Skeletal muscle tissue (tissue), 4 donors: ENCODE measurements around the gene ETFB. TPM values are rescaled to one million over a fixed set of nuclear protein-coding genes. Genes with fewer than 3 reads are reported as not detected.

Experiments used
- H3K27ac ChIP-seq: one replicate; pipeline ENCODE4 v1.7.0; 2013; ENCODE audit warnings: mild to moderate bottlenecking, low read depth, low read length, inconsistent platforms
- H3K27me3 ChIP-seq, 3 donors: one replicate each; pipeline ENCODE4 v1.7.0; 2013; ENCODE audit warnings: low read length in 3 of 3; ENCODE audit not compliant: control insufficient read depth in 3 of 3, insufficient read depth in 3 of 3
- H3K36me3 ChIP-seq, 3 donors: one replicate each; pipeline ENCODE4 v1.7.0; 2013; ENCODE audit warnings: low read length in 3 of 3; ENCODE audit not compliant: control insufficient read depth in 3 of 3, insufficient read depth in 3 of 3
- H3K4me1 ChIP-seq, 3 donors: one replicate each; pipeline ENCODE4 v1.7.0; 2013; ENCODE audit warnings: low read length in 3 of 3, mild to moderate bottlenecking in 3 of 3; ENCODE audit not compliant: control insufficient read depth in 3 of 3, insufficient read depth in 3 of 3
- H3K4me3 ChIP-seq, 3 donors: one replicate each; pipeline ENCODE4 v1.7.0; 2013; ENCODE audit warnings: low read length in 3 of 3
- H3K9ac ChIP-seq, 3 donors: one replicate each; pipeline ENCODE4 v1.7.0; 2013; ENCODE audit warnings: low read length in 3 of 3, mild to moderate bottlenecking in 3 of 3, moderate library complexity in 2 of 3, low read depth in 1 of 3
- H3K9me3 ChIP-seq, 3 donors: one replicate each; pipeline ENCODE4 v1.7.0; 2013; ENCODE audit warnings: low read length in 3 of 3; ENCODE audit not compliant: control insufficient read depth in 3 of 3
- total RNA-seq: library from RNA; depleted of rRNA; stranded (reverse); fragments of >200 nt; gene quantifications from one replicate; pipeline ENCODE4 v1.2.3, GENCODE V29; 2014
- donor health status: Osteomylitis.

ETFB gene
- total RNA-seq, 1 donor from 2014 or later: 52.2 TPM

GRCh38 chr19:51295382-51296126 lies 70.6 kb downstream of the ETFB start:
- H3K36me3 ChIP-seq: no peaks in the 10 kb centered on the region
- peaks cover 0 to 4% (median under 1%) of the 10 kb centered on the region in 3 donors for H3K9me3 ChIP-seq
- no peaks in the 10 kb centered on the region for H3K4me1 ChIP-seq
- peaks cover 6 to 21% (median 16%) of the 10 kb centered on the region in 3 donors for H3K27me3 ChIP-seq
- no peak overlapping the region for H3K9ac ChIP-seq
- no peak overlapping the region for H3K4me3 ChIP-seq
- no peak overlapping the region for H3K27ac ChIP-seq

Other genes with a start within 250 kb of the ETFB start
- gene SIGLEC9, start 241.5 kb downstream of the ETFB start, total RNA-seq: under 0.01 TPM
- 0.52 TPM for gene SIGLEC7, start 224.1 kb downstream of the ETFB start, total RNA-seq
- 0.52 TPM for gene CD33, start 141.3 kb downstream of the ETFB start, total RNA-seq
- not detected for gene SIGLECL1, start 115.3 kb downstream of the ETFB start, total RNA-seq
- not detected for gene IGLON5, start 54.7 kb downstream of the ETFB start, total RNA-seq
- 0.52 TPM for gene VSIG10L, start 24.2 kb downstream of the ETFB start, total RNA-seq
- not detected for gene CLDND2, start 2.6 kb upstream of the ETFB start, total RNA-seq
- gene NKG7, start 6.3 kb upstream of the ETFB start, total RNA-seq: not detected
- gene LIM2, start 21.6 kb upstream of the ETFB start, total RNA-seq: not detected
- not detected for gene C19orf84, start 24.2 kb upstream of the ETFB start, total RNA-seq
- 1.6 TPM for gene SIGLEC10, start 51.3 kb upstream of the ETFB start, total RNA-seq
- 0.52 TPM for gene SIGLEC8, start 92.1 kb upstream of the ETFB start, total RNA-seq
- gene CEACAM18, start 112.2 kb upstream of the ETFB start, total RNA-seq: not detected
- gene SIGLEC12, start 135.4 kb upstream of the ETFB start, total RNA-seq: not detected
- 1.6 TPM for gene SIGLEC6, start 165.3 kb upstream of the ETFB start, total RNA-seq
- gene ZNF175, start 204.9 kb upstream of the ETFB start, total RNA-seq: 3.7 TPM